ENCODE data around the gene PTGS1.

DNA sequence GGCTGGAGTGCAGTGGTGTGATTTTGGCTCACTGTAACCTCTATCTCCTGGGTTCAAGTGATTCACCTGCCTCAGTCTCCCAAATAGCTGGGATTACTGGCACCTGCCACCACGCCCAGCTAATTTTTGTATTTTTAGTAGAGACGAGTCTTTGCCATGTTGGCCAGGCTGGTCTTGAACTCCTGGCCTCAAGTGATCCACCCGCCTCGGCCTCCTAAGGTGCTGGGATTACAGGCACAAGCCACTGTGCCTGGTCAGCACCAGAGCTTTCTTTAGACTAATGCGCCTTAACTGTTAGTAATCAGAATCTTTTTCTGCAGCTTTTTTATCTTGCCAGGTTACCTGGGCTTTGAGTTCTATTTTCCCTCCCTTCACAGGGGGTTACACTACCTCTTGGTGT, 18.4 kb downstream of the PTGS1 start:
- no peak for TF ChIP-seq CTCF (IDR thresholded peaks at IDR 0.05)
- TF ChIP-seq POLR2A (IDR thresholded peaks at IDR 0.05): no peak
- TF ChIP-seq POLR2AphosphoS5 (IDR thresholded peaks at IDR 0.05): no peak
- no peak for TF ChIP-seq EP300 (IDR thresholded peaks at IDR 0.05)

All from upper lobe of left lung (tissue), 4 donors.